Spleen (tissue), 11 donors: ENCODE measurements around the gene CDC42BPG. TPM values are rescaled to one million over a fixed set of nuclear protein-coding genes. Genes with fewer than 3 reads are reported as not detected.

Experiments
- DNase-seq: peaks from one replicate; pipeline ENCODE4 v3.0.0-alpha.2; 2020
- H3K27ac ChIP-seq, 8 donors: fragments of 200-600 bp; sonication (generic) in 7 of 8; 1 replicate in 4 of 8; 2 replicates in 4 of 8; pipeline versions ENCODE4 v1.5.0 to v1.8.0; 2016 to 2021; ENCODE audit warnings: inconsistent platforms in 4 of 8, mild to moderate bottlenecking in 4 of 8, moderate library complexity in 1 of 8
- H3K27me3 ChIP-seq, 7 donors: fragments of 200-600 bp; sonication (generic) in 6 of 7; replicated peaks in 1 of 7; 1 replicate in 4 of 7; 2 replicates in 3 of 7; pipeline versions ENCODE4 v1.5.0 to v1.8.0; 2016 to 2021; ENCODE audit warnings: inconsistent platforms in 3 of 7, mild to moderate bottlenecking in 1 of 7
- H3K36me3 ChIP-seq, 6 donors: fragments of 200-600 bp; sonication (generic) in 5 of 6; 1 replicate in 4 of 6; 2 replicates in 2 of 6; pipeline versions ENCODE4 v1.5.0 to v1.8.0; 2016 to 2021; ENCODE audit warnings: inconsistent platforms in 2 of 6
- H3K4me1 ChIP-seq, 6 donors: fragments of 200-600 bp; sonication (generic) in 5 of 6; 1 replicate in 3 of 6; 2 replicates in 3 of 6; pipeline versions ENCODE4 v1.5.0 to v1.8.0; 2016 to 2021; ENCODE audit warnings: inconsistent platforms in 3 of 6
- H3K4me3 ChIP-seq, 8 donors: fragments of 200-600 bp; sonication (generic) in 7 of 8; 1 replicate in 4 of 8; 2 replicates in 4 of 8; pipeline versions ENCODE4 v1.5.0 to v1.8.0; 2016 to 2021; ENCODE audit warnings: inconsistent platforms in 4 of 8, mild to moderate bottlenecking in 4 of 8, moderate library complexity in 2 of 8
- H3K9me3 ChIP-seq, 8 donors: fragments of 200-600 bp; sonication (generic) in 7 of 8; 1 replicate in 4 of 8; 2 replicates in 4 of 8; pipeline versions ENCODE4 v1.5.0 to v1.8.0; 2016 to 2021; ENCODE audit warnings: inconsistent platforms in 4 of 8
- CTCF ChIP-seq, 11 experiments: fragments of 200-600 bp in 7 of 11; fragments of 450-650 bp in 4 of 11; sonication (generic) in 4 of 11; IDR thresholded peaks in 8 of 11; conservative IDR thresholded peaks in 3 of 11; 1 replicate in 7 of 11; 2 replicates in 4 of 11; pipeline versions ENCODE4 v1.4.0 to v1.8.0; 2016 to 2021; ENCODE audit warnings: antibody characterized with exemption in 11 of 11, inconsistent platforms in 4 of 11, mild to moderate bottlenecking in 1 of 11
- POLR2A ChIP-seq, 3 donors: fragments of 450-650 bp; IDR thresholded peaks; one replicate each; pipeline ENCODE4 v1.5.1; 2017; ENCODE audit warnings: antibody characterized with exemption in 3 of 3, mild to moderate bottlenecking in 1 of 3
- POLR2AphosphoS5 ChIP-seq, 3 donors: sonication (generic); formaldehyde crosslinking; IDR thresholded peaks; one replicate each; pipeline ENCODE4 v1.5.1; 2017; ENCODE audit warnings: antibody characterized with exemption in 3 of 3
- WGBS, 5 donors: extraction: QIAGEN DNeasy Blood & Tissue Kit in 3 of 5; methylation state at CpG; one replicate each; pipeline versions ENCODE4 v1.1.5 to v1.1.7; 2013 to 2018; 5-methylcytosine and 5-hydroxymethylcytosine counted together
- intact Hi-C: fragments of 100-400 bp; cut with DNase I; formaldehyde crosslinking; loops from one replicate; pipeline ENCODE4 v1.15.0; 2023; ENCODE audit warnings: low total_unique reads
- polyA plus RNA-seq, 3 donors: library from polyadenylated mRNA; stranded (reverse); fragments of 200-250 nt; gene quantifications; one replicate each; pipeline ENCODE4 v1.2.1, GENCODE V29; 2013
- total RNA-seq, 7 donors: library from RNA; depleted of rRNA in 3 of 7; stranded (reverse); fragments of >200 nt in 3 of 7; fragmentation: NEBNext Ultra II Directional in 4 of 7; extraction: Animal tissue kit (Norgen Biotek cat#: 25700) in 4 of 7; gene quantifications; one replicate each; pipeline versions ENCODE4 v1.1.0 to v1.2.1, GENCODE V29; 2016 to 2021
- donor health status: healthy with polysubstance abuse.
- donor health status: DM: no; HTN: no; CAD: no; lungs with moderate emphysema.
- donor health status: DM: no; HTN: no; CAD: no.
- donor health status: Bipolar disorder and iron deficiency.
- donor health status: healthy.
- donor health status: DM: no; HTN: no; CAD: no.
- donor health status: DM: yes; HTN: yes; CAD: no.

Gene CDC42BPG
- total and polyA plus RNA-seq, 10 donors = 0.74 to 4.6 (median 2.5) TPM

DNA sequence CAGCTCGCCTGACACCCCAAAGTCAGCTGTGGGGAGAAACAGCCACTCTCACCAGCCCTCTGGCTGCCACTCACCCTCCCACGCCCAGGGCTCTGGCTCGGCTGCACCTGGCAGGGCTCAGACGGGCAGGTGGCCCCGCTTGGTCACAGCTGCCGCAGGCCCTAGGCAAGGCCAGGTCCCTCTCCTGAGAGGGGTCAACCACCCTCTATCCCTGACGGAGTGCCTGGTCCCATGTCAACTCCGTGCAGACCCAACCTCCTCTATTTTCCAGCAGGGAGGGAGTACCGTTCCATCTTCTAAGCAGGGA lies 43.3 kb downstream of the CDC42BPG start:
- TF ChIP-seq POLR2A (IDR thresholded peaks at IDR 0.05) (no peak), POLR2AphosphoS5 (IDR thresholded peaks at IDR 0.05) (peak in 1 of 3 donors; percentile 44)
- Histone ChIP-seq H3K27me3 (no peaks in the 10 kb centered on the region), H3K36me3 (peaks cover 0 to 73% (median 39%) of the 10 kb centered on the region in 6 donors), H3K27ac (peak overlapping the region; percentile 59 to 94 (median 85)), H3K4me3 (peak overlapping the region in 3 of 8 donors; percentile 73 to 95 (median 84)), H3K9me3 (no peaks in the 10 kb centered on the region), H3K4me1 (peaks cover 50 to 90% (median 74%) of the 10 kb centered on the region in 6 donors)
- 36 to 61% (median 47%) methylated on average over 7 to 9 of the region's 9 CpGs for WGBS, 5 donors
- intact Hi-C loops = no loop called here
- DNase-seq = peak; percentile 85

GRCh38 chr11:64800303-64801157 lies 43.9 kb downstream of the CDC42BPG start:
- intact Hi-C loops = no loop called here
- Histone ChIP-seq H3K36me3 (peaks cover 0 to 73% (median 39%) of the 10 kb centered on the region in 6 donors), H3K27me3 (no peaks in the 10 kb centered on the region), H3K4me3 (peak overlapping the region in 2 of 8 donors; percentile 6 to 84), H3K27ac (peak overlapping the region; percentile 59 to 94 (median 85)), H3K4me1 (peaks cover 50 to 96% (median 79%) of the 10 kb centered on the region in 6 donors), H3K9me3 (no peaks in the 10 kb centered on the region)
- WGBS, 5 donors = 39 to 72% (median 64%) methylated on average over 15 to 26 of the region's 26 CpGs
- DNase-seq = peak; percentile 79
- TF ChIP-seq POLR2AphosphoS5 (IDR thresholded peaks at IDR 0.05) = no peak
- TF ChIP-seq POLR2A (IDR thresholded peaks at IDR 0.05) = no peak
- no peak for TF ChIP-seq CTCF (IDR thresholded peaks at IDR 0.05 in 8 of 11, conservative IDR thresholded peaks at IDR 0.05 in 3 of 11)

DNA sequence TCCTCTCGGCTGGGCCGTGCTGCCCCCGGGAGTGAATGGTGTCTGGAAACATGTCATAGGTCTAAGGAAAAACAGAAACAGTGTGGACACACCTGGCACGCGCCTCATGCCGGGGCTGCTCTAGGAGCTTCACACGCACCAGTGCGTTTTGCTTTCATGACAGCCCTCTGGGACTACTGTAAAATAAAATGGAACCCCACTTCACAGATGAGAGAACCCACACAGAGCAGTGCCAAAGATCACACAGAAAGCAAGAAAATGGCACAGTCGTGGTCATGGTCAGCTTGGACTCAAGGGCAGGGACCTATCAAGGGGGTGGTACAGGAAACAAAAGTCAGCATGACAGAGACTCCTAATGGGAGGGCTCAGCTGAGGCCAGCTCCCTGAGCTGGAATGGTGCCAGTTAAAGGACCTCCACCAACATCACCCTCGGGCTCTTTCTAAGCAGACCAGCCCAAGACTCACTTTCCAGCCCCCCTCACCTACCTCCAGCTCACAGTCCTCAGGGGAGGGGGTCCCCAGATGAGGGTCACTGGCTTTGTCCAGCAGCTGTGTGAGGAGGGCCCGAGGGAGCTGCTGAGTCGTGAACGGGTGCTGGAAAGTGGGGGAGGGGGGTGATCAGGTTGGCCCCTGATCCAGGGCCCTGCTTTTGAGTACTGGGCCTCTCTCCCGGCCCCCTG lies 44.7 kb downstream of the CDC42BPG start:
- peak overlapping the region; percentile 41 to 94 (median 85) for H3K27ac ChIP-seq
- no peak for DNase-seq
- no peaks in the 10 kb centered on the region for H3K9me3 ChIP-seq
- TF ChIP-seq POLR2AphosphoS5 (IDR thresholded peaks at IDR 0.05) (peak; percentile 2 to 44 (median 23)), CTCF (IDR thresholded peaks at IDR 0.05 in 8 of 11, conservative IDR thresholded peaks at IDR 0.05 in 3 of 11) (no peak), POLR2A (IDR thresholded peaks at IDR 0.05) (no peak)
- 41 to 59% (median 44%) methylated on average over 11 to 14 of the region's 14 CpGs for WGBS, 5 donors
- H3K4me1 ChIP-seq = peaks cover 50 to 97% (median 81%) of the 10 kb centered on the region in 6 donors
- peaks cover 0 to 72% (median 31%) of the 10 kb centered on the region in 6 donors for H3K36me3 ChIP-seq
- H3K4me3 ChIP-seq = peak overlapping the region in 2 of 8 donors; percentile 19 to 84
- H3K27me3 ChIP-seq = no peaks in the 10 kb centered on the region
- intact Hi-C loops = no loop called here

- 57 to 70% (median 66%) methylated on average over 6 to 7 of the region's 7 CpGs for WGBS, 5 donors
- Histone ChIP-seq H3K36me3 (peaks cover 0 to 70% (median 26%) of the 10 kb centered on the region in 6 donors), H3K27me3 (no peaks in the 10 kb centered on the region), H3K27ac (peak overlapping the region; percentile 41 to 94 (median 85)), H3K4me1 (peaks cover 50 to 97% (median 81%) of the 10 kb centered on the region in 6 donors), H3K4me3 (peak overlapping the region in 2 of 8 donors; percentile 19 to 84), H3K9me3 (no peaks in the 10 kb centered on the region)
- intact Hi-C loops = no loop called here
- TF ChIP-seq POLR2A (IDR thresholded peaks at IDR 0.05) (no peak), CTCF (IDR thresholded peaks at IDR 0.05 in 8 of 11, conservative IDR thresholded peaks at IDR 0.05 in 3 of 11) (no peak), POLR2AphosphoS5 (IDR thresholded peaks at IDR 0.05) (peak in 1 of 3 donors; percentile 6)
- no peak for DNase-seq
Observed at GRCh38 chr11:64799256-64799622, 45.2 kb downstream of the CDC42BPG start.
